WI38 (cell line): ENCODE results near the gene ERCC8.

Experiments used
- H3K4me3 ChIP-seq: 2 replicates; pipeline ENCODE4 v1.5.1; 2011; ENCODE audit warnings: low read depth, mild to moderate bottlenecking, control low read depth, low read length
- TF ChIP-seq, protein P1 (sequence below): IDR thresholded peaks from 2 replicates; pipeline ENCODE4 v1.5.1; 2012; ENCODE audit warnings: low read depth, mild to moderate bottlenecking, control low read depth, low read length

Gene ERCC8

DNA sequence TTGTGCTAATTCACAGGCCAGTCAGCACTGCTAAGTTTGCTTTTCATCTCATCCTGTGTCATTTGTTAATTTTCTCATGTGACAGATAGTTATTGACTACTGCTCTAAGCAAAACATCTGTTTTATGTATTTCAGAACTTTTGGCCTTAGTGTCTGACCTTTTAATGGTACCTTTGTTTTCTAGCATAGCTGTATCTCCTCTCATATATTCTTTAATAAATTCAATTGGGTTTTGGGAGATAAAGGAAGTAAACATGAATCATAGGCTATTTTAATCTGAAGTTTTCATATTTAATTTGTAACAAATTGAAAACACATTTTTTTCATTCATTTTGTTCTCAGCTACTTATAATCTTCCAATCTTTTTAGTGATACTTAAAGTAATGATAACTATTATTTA, 13.2 kb upstream of the ERCC8 start:
- H3K4me3 ChIP-seq, result no peak overlapping the region
- TF ChIP-seq, protein P1, sequence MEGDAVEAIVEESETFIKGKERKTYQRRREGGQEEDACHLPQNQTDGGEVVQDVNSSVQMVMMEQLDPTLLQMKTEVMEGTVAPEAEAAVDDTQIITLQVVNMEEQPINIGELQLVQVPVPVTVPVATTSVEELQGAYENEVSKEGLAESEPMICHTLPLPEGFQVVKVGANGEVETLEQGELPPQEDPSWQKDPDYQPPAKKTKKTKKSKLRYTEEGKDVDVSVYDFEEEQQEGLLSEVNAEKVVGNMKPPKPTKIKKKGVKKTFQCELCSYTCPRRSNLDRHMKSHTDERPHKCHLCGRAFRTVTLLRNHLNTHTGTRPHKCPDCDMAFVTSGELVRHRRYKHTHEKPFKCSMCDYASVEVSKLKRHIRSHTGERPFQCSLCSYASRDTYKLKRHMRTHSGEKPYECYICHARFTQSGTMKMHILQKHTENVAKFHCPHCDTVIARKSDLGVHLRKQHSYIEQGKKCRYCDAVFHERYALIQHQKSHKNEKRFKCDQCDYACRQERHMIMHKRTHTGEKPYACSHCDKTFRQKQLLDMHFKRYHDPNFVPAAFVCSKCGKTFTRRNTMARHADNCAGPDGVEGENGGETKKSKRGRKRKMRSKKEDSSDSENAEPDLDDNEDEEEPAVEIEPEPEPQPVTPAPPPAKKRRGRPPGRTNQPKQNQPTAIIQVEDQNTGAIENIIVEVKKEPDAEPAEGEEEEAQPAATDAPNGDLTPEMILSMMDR, result no peak

DNA sequence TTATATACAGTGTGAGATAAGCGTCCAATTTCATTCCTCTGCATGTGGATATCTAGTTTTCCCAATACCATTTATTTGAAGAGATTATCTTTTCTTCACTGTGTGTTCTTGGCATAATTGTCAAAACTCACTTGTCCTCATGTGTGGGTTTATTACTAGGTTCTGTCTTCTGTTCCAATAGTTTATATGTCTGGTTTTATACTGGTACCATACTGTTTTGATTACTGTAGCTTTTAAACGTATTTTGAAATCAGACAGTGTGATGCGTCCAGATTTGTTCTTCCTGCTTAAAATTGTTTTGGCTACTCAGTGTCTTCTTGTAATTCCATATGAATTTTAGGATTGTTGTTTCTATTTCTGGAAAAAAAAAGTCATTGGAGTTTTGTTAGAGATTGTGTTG, 10.4 kb upstream of the ERCC8 start:
- TF ChIP-seq, protein P1, result no peak
- no peak overlapping the region for H3K4me3 ChIP-seq

DNA sequence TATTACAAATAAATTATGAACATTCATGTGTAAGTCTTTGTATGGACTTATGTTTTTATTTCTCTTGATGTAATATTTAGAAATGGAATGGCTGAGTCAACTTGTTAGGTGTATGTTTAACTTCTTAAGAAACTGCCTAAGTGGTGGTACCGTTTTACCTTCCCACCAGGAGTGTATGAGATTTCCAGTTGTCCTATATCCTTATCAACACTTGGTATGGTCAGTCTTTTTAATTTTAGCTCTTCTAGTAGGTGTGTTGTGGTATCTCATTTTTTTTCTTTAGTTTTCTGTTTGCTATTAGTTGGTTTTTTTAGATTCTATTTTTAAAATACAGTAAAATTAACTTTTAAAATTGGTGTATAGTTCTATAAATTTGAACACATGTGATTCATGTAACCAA, 3.9 kb upstream of the ERCC8 start:
- TF ChIP-seq, protein P1, result no peak
- H3K4me3 ChIP-seq, result no peak overlapping the region

DNA sequence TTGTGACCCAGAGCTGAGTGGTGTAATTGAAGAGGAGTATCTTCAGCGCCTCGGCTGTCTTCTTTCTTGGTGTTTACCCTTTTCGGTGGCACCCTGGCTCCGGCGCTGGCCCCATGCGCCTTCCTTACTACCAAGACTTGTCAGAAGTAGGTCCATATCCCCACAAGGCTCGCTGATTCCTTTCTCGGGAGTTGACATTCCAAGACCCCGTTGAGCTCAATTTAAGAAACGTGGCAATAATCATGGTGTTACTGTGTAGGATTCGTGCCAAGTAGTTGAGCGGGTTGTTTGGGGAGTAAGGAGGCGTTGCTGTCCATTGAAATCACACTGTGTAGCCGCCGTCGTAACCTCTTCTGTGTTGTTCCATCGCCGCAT, 930 bp upstream of the ERCC8 start:
- peak overlapping the region; percentile 90 for H3K4me3 ChIP-seq
- TF ChIP-seq, protein P1, result no peak

DNA sequence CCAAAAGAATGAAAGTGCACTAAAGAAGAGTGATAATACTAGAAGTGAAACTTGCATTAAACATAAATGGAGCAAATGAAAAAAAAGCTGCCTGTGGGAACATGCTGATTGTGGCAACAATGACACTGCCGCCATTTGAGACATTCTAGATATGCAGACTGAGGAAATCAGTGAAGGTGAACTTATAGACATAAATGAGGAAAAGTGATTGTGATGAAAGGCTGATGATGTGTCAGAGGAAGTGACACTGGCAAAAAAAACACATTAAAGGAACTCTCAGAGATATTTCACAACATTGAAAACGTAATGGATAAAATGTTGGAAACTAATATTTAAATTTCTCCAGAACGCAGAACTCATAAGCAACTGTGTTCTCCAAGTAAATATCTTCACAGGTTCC, 1.2 kb downstream of the ERCC8 start:
- no peak overlapping the region for H3K4me3 ChIP-seq
- TF ChIP-seq, protein P1, result no peak

DNA sequence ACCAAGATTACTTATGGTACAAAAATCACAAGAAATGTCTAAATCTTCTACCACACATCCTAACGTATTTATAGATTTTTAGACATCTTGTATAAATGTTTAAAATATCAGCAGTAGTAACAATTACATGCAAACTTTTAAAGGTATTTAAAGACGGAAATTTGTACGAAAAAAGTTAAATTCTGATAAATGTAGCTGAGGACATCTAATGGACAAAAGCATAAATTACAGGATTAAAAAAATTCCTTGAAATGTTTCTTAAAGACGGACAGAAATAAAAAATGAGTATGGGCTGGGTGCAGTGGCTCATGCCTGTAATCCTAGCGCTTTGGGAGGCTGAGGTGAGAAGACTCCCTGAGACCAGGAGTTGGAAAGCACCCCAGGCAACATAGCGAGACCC, 15.8 kb downstream of the ERCC8 start:
- TF ChIP-seq, protein P1, result no peak
- H3K4me3 ChIP-seq, result no peak overlapping the region

DNA sequence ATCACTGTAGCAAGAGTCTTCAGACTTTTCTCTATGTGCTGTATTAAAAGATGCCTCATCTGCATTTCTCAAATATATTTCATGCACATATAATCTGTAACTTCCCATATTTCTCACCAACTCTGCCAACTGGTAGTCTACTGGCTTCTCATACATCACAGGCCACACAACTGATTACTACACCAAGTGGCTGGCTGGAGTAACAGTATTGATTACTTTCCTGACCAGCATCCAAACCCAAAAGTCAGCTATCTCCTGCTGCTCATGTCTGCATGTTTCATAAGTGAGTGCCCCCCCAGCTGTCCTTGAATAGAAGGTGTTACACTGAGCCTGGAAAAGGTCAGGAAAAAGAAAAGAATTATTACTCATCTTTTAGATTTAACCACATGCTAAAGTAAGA, 17.4 kb downstream of the ERCC8 start:
- TF ChIP-seq, protein P1, result no peak
- no peak overlapping the region for H3K4me3 ChIP-seq
